ENCODE measurements around the gene CRYBG1. TPM values are rescaled to one million over a fixed set of nuclear protein-coding genes. Genes with fewer than 3 reads are reported as not detected.

CRYBG1 gene
- total RNA-seq, 1 experiment from 2014 or later, result 10.7 TPM

GRCh38 chr6:106385530-106385929 lies 25.0 kb downstream of the CRYBG1 start:
- Histone ChIP-seq H3K4me2 (ENCODE audit: low read length) (no peak overlapping the region), H3K9ac (ENCODE audit: low read length) (no peak overlapping the region), H2AFZ (ENCODE audit: low read depth, low read length, poor library complexity, severe bottlenecking) (no peak overlapping the region), H3K79me2 (ENCODE audit: insufficient read depth, low read length) (no peaks in the 10 kb centered on the region), H3K36me3 (ENCODE audit: control insufficient read depth in 1 of 2, insufficient read depth in 2 of 2, low read length in 2 of 2) (no peaks in the 10 kb centered on the region), H3K9me2 (ENCODE audit: insufficient read depth) (no peaks in the 10 kb centered on the region), H3K27ac (ENCODE audit: low read depth, low read length) (no peak overlapping the region), H3K4me3 (replicated peaks in 1 of 2; ENCODE audit: low read depth in 1 of 2, low read length in 2 of 2) (no peak overlapping the region), H3K9me3 (ENCODE audit: control insufficient read depth in 1 of 2, insufficient read depth in 1 of 2, low read depth in 1 of 2, low read length in 2 of 2) (no peaks in the 10 kb centered on the region), H3K27me3 (ENCODE audit: insufficient read depth, low read length) (no peaks in the 10 kb centered on the region), H4K20me1 (ENCODE audit: insufficient read depth) (peaks cover 5% of the 10 kb centered on the region; the same call in 1 of the 2 replicates), H3K4me1 (ENCODE audit: control insufficient read depth in 1 of 2, insufficient read depth in 2 of 2, low read length in 2 of 2) (peaks cover 0 to 19% of the 10 kb centered on the region in 2 experiments; a peak in 2 of 4 replicates)
- ChIA-PET CTCF (interaction anchor here (0.9 kb wide), 1 partner anchor 25 kb away, joined by 3 read pairs; the partner anchor contains the start of gene CRYBG1), POLR2A (no interaction called here), RAD21 (ENCODE audit: low non-redundant PET in 1 of 2, low total read pairs in 2 of 2, uncharacterized antibody in 2 of 2, unreplicated experiment in 2 of 2) (no interaction called here)
- no TSS peak for BruUV-seq (replicated peaks)
- intact Hi-C loops (cut with micrococcal nuclease), result no loop called here
- TF ChIP-seq POLR2A (IDR thresholded peaks at IDR 0.05; ENCODE audit: borderline replicate concordance, extremely low read depth, insufficient read depth, insufficient read length) (no peak), CBX3 (IDR thresholded peaks at IDR 0.05; ENCODE audit: low read depth) (no peak), SRF (IDR thresholded peaks at IDR 0.05; ENCODE audit: low read depth) (no peak), EGR1 (IDR thresholded peaks at IDR 0.05; ENCODE audit: low read depth) (no peak), ELF1 (IDR thresholded peaks at IDR 0.05; ENCODE audit: borderline replicate concordance, low read depth) (no peak), FOSL1 (IDR thresholded peaks at IDR 0.05; ENCODE audit: low read depth) (no peak), REST (IDR thresholded peaks at IDR 0.05; ENCODE audit: low read depth) (no peak), CEBPB (IDR thresholded peaks at IDR 0.05; ENCODE audit: low read depth) (no peak)
- TF ChIP-seq, protein P1, sequence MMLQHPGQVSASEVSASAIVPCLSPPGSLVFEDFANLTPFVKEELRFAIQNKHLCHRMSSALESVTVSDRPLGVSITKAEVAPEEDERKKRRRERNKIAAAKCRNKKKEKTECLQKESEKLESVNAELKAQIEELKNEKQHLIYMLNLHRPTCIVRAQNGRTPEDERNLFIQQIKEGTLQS (IDR thresholded peaks at IDR 0.05), result no peak
- TF ChIP-seq, protein P2, sequence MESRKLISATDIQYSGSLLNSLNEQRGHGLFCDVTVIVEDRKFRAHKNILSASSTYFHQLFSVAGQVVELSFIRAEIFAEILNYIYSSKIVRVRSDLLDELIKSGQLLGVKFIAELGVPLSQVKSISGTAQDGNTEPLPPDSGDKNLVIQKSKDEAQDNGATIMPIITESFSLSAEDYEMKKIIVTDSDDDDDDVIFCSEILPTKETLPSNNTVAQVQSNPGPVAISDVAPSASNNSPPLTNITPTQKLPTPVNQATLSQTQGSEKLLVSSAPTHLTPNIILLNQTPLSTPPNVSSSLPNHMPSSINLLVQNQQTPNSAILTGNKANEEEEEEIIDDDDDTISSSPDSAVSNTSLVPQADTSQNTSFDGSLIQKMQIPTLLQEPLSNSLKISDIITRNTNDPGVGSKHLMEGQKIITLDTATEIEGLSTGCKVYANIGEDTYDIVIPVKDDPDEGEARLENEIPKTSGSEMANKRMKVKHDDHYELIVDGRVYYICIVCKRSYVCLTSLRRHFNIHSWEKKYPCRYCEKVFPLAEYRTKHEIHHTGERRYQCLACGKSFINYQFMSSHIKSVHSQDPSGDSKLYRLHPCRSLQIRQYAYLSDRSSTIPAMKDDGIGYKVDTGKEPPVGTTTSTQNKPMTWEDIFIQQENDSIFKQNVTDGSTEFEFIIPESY (IDR thresholded peaks at IDR 0.05; ENCODE audit: extremely low read depth, insufficient replicate concordance, low read length), result no peak
- DNase-seq (ENCODE audit: low read depth, low spot score) (no peak), ATAC-seq (no peak)

All from HCT116 (cell line).